ENCODE results near the gene COLEC12.

The COLEC12 gene

GRCh38 chr18:506264-506663 lies 5.8 kb upstream of the COLEC12 start (continued):
- TF ChIP-seq EGR2 (tag by site-specific recombination; IDR thresholded peaks at IDR 0.05; ENCODE audit: low read depth) (no peak), ZNF639 (tag by site-specific recombination; IDR thresholded peaks at IDR 0.05) (no peak)

GRCh38 chr18:505483-506122 lies 5.1 kb upstream of the COLEC12 start:
- POLR2A ChIA-PET = no interaction called here
- no peaks in the 10 kb centered on the region for H3K9me3 ChIP-seq (ENCODE audit: control insufficient read depth, insufficient read depth, low read depth, low read length)
- CTCF ChIA-PET = interaction anchor here (0.6 to 1.7 kb wide), 3 partner anchors 10 to 93 kb away, joined by 3 to 9 read pairs (median 3); no protein-coding TSS in a partner anchor
- H3K27ac ChIP-seq (ENCODE audit: extremely low read depth, low read depth, low read length) = no peak overlapping the region
- H3K4me1 ChIP-seq (ENCODE audit: control insufficient read depth, insufficient read depth, low read length) = no peaks in the 10 kb centered on the region; the same call in 1 of the 2 replicates
- no peaks in the 10 kb centered on the region for H3K36me3 ChIP-seq (ENCODE audit: control insufficient read depth in 2 of 2, insufficient read depth in 1 of 2, low read length in 2 of 2)
- no peak overlapping the region for H3K4me3 ChIP-seq (ENCODE audit: low read depth, low read length)
- TF ChIP-seq ZBTB1 (tag by site-specific recombination; IDR thresholded peaks at IDR 0.05) (no peak), GLIS1 (tag by site-specific recombination; IDR thresholded peaks at IDR 0.05) (peak; percentile 91), ZNF398 (tag by site-specific recombination; IDR thresholded peaks at IDR 0.05) (0 out of 2 replicates have a peak, but pooled peaks have one; percentile 14), ZNF585B (tag by site-specific recombination; IDR thresholded peaks at IDR 0.05) (no peak), PATZ1 (tag by site-specific recombination; IDR thresholded peaks at IDR 0.05) (no peak), SP3 (tag by site-specific recombination; IDR thresholded peaks at IDR 0.05) (no peak), REST (tag by site-specific recombination; IDR thresholded peaks at IDR 0.05) (no peak), KLF16 (tag by site-specific recombination; IDR thresholded peaks at IDR 0.05) (0 out of 2 replicates have a peak, but pooled peaks have one; percentile 31), EGR2 (tag by site-specific recombination; IDR thresholded peaks at IDR 0.05; ENCODE audit: low read depth) (no peak), ZNF549 (tag by site-specific recombination; IDR thresholded peaks at IDR 0.05) (no peak), ZBTB44 (tag by site-specific recombination; IDR thresholded peaks at IDR 0.05) (no peak), ZIC2 (tag by site-specific recombination; IDR thresholded peaks at IDR 0.05) (peak; percentile 73), ZNF416 (tag by site-specific recombination; IDR thresholded peaks at IDR 0.05) (no peak), ZNF10 (tag by site-specific recombination; IDR thresholded peaks at IDR 0.05) (no peak), KLF9 (tag by site-specific recombination; IDR thresholded peaks at IDR 0.05; ENCODE audit: low read depth) (no peak), ZNF202 (tag by site-specific recombination; IDR thresholded peaks at IDR 0.05; ENCODE audit: borderline replicate concordance) (no peak), ELK4 (IDR thresholded peaks at IDR 0.05; ENCODE audit: borderline replicate concordance, low read depth, low read length) (no peak), ZNF23 (tag by site-specific recombination; IDR thresholded peaks at IDR 0.05; ENCODE audit: borderline replicate concordance) (no peak), GLI2 (tag by site-specific recombination; IDR thresholded peaks at IDR 0.05; ENCODE audit: borderline replicate concordance, low read depth) (no peak), ZNF404 (tag by site-specific recombination; IDR thresholded peaks at IDR 0.05) (no peak), SP7 (tag by site-specific recombination; IDR thresholded peaks at IDR 0.05) (peak; percentile 41; the same call in 1 of the 2 replicates), ZNF548 (tag by site-specific recombination; IDR thresholded peaks at IDR 0.05) (no peak), YY1 (tag by site-specific recombination; IDR thresholded peaks at IDR 0.05) (no peak), ZNF302 (tag by site-specific recombination; IDR thresholded peaks at IDR 0.05; ENCODE audit: low read depth) (no peak)

Data from HEK293 (cell line).